Measurements from ENCODE around the gene RECK. TPM values are rescaled to one million over a fixed set of nuclear protein-coding genes. Genes with fewer than 3 reads are reported as not detected.

RECK gene
- total and polyA plus RNA-seq, 8 donors: 0.95 to 4.6 (median 1.7) TPM

DNA sequence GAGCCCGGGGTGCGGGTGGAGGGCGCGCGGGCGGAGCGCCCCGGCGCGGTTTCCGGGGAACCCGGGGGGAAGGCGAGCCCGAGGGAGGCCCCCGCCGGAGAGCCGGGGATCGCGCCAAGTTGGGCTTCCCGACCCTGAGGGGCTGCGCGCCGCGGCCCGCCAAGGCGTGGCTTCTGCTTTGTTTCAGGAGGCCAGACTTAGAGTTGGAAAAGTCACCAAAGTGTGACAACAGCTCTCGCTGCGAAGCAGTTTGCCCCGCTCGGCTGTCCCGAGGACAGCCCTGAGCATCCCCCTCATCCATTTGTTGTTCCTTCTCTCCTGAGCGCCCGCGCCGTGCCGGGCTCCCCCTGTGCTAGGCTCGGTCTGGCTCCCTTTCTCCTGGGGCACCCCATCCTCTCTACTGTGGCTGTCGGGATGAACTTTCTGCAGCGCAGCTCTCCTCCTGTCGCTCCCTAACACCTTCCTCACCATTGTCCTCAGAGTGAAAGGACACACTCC, 100.2 kb downstream of the RECK start:
- peak in 2 of 6 donors; percentile 13 to 65 for DNase-seq
- 1 to 2% methylated on average over 32 to 40 of the region's 40 CpGs for WGBS, 2 donors
- intact Hi-C loops (cut with DNase I): no loop called here

DNA sequence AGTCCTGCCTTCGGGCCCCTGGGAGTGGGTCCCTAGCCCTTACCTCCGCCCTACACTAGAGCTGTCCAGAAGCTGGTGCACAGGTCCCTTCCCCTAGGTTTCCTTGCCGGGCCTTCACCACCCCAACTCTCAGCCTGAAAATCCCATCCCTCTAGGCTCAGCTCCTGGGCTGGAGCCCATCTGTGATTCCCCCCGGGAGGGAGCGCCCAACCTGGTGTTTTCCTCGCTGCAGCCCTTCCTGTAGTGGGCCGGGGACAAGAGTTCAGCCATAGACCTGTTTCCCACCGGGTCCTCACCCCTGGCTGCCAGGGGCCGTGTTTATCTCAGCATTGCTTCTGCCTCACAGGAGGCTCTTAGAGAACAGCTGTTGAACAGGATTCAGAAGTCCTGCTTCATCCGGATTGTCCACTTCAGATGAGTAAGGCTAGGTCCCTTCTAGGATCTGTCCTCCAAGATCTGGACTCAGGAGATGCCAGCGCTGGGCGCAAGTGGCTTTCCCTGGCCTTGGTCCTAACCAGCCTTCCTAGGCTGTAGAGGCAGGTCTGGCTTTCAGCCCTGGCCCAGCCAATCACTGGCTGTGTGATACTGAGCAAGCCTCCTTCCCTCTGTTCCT, 100.8 kb downstream of the RECK start:
- Histone ChIP-seq H3K27ac (no peak overlapping the region), H3K36me3 (no peaks in the 10 kb centered on the region), H3K9me3 (no peaks in the 10 kb centered on the region), H3K27me3 (no peaks in the 10 kb centered on the region), H3K4me3 (peak overlapping the region in 3 of 4 donors; percentile 45 to 76 (median 62)), H3K4me1 (peaks cover 0 to 8% (median 0%) of the 10 kb centered on the region in 3 donors)
- peak in 1 of 6 donors; percentile 51 for DNase-seq
- TF ChIP-seq, protein P1, sequence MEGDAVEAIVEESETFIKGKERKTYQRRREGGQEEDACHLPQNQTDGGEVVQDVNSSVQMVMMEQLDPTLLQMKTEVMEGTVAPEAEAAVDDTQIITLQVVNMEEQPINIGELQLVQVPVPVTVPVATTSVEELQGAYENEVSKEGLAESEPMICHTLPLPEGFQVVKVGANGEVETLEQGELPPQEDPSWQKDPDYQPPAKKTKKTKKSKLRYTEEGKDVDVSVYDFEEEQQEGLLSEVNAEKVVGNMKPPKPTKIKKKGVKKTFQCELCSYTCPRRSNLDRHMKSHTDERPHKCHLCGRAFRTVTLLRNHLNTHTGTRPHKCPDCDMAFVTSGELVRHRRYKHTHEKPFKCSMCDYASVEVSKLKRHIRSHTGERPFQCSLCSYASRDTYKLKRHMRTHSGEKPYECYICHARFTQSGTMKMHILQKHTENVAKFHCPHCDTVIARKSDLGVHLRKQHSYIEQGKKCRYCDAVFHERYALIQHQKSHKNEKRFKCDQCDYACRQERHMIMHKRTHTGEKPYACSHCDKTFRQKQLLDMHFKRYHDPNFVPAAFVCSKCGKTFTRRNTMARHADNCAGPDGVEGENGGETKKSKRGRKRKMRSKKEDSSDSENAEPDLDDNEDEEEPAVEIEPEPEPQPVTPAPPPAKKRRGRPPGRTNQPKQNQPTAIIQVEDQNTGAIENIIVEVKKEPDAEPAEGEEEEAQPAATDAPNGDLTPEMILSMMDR (IDR thresholded peaks at IDR 0.05): no peak
- ATAC-seq: peak in 2 of 4 donors; percentile 2 to 18
- FAIRE-seq: no peak
- intact Hi-C loops (cut with DNase I): no loop called here
- 29 to 31% methylated on average over 12 of the region's 12 CpGs for WGBS, 2 donors

More for the DNA sequence above, 100.2 kb downstream of the RECK start:
- TF ChIP-seq, protein P1 (IDR thresholded peaks at IDR 0.05): no peak
- Histone ChIP-seq H3K27ac (peak overlapping the region in 1 of 4 donors; percentile 0), H3K9me3 (no peaks in the 10 kb centered on the region), H3K36me3 (no peaks in the 10 kb centered on the region), H3K4me1 (peaks cover 0 to 8% (median 0%) of the 10 kb centered on the region in 3 donors), H3K27me3 (no peaks in the 10 kb centered on the region), H3K4me3 (peak overlapping the region; percentile 36 to 76 (median 54))
- ATAC-seq (peak; percentile 14 to 29 (median 17)), FAIRE-seq (no peak)

DNA sequence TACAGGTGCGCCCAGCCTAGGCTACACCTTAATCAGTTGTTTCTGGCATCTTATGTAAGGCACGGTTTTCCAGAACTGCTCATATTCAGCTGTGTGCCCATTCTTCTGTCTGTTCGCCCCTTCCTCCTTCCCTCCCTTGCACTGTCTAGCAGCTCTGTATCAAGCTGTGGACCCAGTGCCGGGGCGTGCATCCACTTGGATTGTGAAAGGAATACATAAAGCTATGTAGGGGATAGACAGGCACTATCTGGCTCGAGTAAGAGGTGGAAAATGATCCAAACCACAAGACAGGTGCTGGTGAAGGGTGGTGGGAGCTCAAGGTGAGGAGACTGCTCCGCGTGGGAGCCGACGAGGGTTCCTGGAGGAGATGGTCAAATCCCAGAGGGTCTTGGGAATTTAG, 101.8 kb downstream of the RECK start:
- ATAC-seq (no peak), FAIRE-seq (no peak), DNase-seq (no peak)
- TF ChIP-seq, protein P1 (IDR thresholded peaks at IDR 0.05): no peak
- Histone ChIP-seq H3K27ac (no peak overlapping the region), H3K4me1 (peaks cover 0 to 8% (median 0%) of the 10 kb centered on the region in 3 donors), H3K9me3 (no peaks in the 10 kb centered on the region), H3K27me3 (no peaks in the 10 kb centered on the region), H3K4me3 (no peak overlapping the region), H3K36me3 (no peaks in the 10 kb centered on the region)
- intact Hi-C loops (cut with DNase I): no loop called here
- 83 to 85% methylated on average over 10 of the region's 10 CpGs for WGBS, 2 donors

DNA sequence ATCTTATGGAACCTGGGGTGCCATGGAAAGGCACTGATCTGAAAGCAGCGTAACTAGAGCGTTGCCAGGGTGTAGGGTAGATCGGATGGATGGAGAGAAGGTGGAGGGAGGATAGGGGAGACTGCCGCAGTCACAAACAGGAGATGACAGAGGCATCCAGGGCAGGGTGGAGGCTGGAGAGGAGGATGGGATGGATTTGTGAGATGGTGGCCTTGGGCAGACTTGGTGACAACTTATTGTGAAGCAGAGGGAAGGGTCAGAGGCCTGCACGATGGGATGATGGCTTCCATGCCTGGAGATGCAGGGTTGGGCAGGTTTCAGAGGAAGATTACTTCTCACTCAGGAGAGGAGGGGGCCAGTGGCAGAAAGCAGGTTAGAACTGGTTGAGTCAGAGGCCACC, 102.2 kb downstream of the RECK start:
- Histone ChIP-seq H3K4me1 (peaks cover 0 to 8% (median 0%) of the 10 kb centered on the region in 3 donors), H3K4me3 (no peak overlapping the region), H3K9me3 (no peaks in the 10 kb centered on the region), H3K27ac (no peak overlapping the region), H3K36me3 (no peaks in the 10 kb centered on the region), H3K27me3 (no peaks in the 10 kb centered on the region)
- no peak for FAIRE-seq
- 89 to 97% methylated on average over 5 of the region's 5 CpGs for WGBS, 2 donors
- TF ChIP-seq, protein P1 (IDR thresholded peaks at IDR 0.05): no peak
- DNase-seq: peak in 1 of 6 donors; percentile 34
- intact Hi-C loops (cut with DNase I): no loop called here
- ATAC-seq: no peak
